ENCODE results near the gene CDH5.
"Not testable (repeated sequence)": the region's sequence is repeated elsewhere in the genome, so short reads cannot be mapped to it uniquely, and the experiment has no call there.

CDH5 gene, protein sequence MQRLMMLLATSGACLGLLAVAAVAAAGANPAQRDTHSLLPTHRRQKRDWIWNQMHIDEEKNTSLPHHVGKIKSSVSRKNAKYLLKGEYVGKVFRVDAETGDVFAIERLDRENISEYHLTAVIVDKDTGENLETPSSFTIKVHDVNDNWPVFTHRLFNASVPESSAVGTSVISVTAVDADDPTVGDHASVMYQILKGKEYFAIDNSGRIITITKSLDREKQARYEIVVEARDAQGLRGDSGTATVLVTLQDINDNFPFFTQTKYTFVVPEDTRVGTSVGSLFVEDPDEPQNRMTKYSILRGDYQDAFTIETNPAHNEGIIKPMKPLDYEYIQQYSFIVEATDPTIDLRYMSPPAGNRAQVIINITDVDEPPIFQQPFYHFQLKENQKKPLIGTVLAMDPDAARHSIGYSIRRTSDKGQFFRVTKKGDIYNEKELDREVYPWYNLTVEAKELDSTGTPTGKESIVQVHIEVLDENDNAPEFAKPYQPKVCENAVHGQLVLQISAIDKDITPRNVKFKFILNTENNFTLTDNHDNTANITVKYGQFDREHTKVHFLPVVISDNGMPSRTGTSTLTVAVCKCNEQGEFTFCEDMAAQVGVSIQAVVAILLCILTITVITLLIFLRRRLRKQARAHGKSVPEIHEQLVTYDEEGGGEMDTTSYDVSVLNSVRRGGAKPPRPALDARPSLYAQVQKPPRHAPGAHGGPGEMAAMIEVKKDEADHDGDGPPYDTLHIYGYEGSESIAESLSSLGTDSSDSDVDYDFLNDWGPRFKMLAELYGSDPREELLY

GRCh38 chr16:66366433-66367299, at the start of gene CDH5:
Gene CDH5, plus strand, starts transcription at chr16:66366691. Its CDS starts 12,647 bp downstream, at chr16:66379338.
- DNase-seq, result no peak

DNA sequence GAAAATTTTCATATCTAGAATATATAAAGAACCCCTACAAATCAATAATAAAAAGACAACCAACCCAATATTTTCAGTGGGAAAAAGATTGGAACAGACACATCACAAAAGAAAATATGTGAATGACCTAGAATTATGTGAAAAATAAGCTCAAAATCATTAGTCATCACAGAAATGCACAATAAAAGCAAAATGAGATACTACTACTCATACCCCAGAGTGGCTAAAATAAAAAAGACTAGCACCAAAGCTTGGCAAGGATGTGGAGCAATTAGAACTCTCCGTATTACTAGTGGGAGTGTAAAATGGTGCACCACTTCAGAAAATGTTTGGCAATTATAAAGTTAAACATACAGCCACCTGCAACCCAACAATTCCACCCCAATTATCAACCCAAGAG, 48.0 kb upstream of the CDH5 start:
- DNase-seq, result no peak

DNA sequence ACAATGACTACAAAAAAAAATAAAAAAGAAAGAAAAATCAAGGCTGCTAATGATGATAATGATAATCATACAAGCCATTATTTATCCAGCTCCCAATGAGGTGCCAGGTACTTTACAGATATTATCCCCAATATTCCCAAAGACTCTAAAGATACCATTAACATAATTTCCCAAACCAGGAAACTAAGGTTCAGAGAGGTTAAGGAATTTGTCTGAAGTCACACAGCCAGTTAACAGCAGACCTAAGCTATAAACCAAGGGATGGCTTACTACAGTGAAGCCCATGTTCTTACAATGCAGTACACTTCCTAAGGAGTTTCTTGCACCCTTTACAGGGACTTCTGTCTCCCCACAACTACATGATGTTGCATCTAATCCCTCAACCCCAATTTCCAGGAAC, 45.7 kb upstream of the CDH5 start:
- DNase-seq, result no peak

DNA sequence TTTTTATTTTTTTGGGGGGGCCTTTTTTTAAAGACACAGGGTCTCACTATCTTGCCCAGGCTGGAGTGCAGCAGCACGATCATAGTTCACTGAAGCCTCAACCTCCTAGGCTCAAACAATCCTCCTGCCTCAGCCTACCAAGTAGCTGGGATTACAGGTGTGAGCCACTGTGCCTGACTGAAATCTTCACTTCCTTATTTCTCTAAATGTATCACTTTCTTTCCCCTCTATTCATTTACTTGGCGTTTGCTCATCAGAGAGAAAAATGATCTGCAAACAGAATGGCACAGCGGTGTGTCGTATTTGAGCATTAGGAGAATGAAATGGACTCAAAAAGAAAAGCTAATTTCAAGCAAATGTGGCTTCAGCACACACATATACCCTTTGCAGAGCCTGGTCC, 44.3 kb upstream of the CDH5 start:
- DNase-seq, result no peak

DNA sequence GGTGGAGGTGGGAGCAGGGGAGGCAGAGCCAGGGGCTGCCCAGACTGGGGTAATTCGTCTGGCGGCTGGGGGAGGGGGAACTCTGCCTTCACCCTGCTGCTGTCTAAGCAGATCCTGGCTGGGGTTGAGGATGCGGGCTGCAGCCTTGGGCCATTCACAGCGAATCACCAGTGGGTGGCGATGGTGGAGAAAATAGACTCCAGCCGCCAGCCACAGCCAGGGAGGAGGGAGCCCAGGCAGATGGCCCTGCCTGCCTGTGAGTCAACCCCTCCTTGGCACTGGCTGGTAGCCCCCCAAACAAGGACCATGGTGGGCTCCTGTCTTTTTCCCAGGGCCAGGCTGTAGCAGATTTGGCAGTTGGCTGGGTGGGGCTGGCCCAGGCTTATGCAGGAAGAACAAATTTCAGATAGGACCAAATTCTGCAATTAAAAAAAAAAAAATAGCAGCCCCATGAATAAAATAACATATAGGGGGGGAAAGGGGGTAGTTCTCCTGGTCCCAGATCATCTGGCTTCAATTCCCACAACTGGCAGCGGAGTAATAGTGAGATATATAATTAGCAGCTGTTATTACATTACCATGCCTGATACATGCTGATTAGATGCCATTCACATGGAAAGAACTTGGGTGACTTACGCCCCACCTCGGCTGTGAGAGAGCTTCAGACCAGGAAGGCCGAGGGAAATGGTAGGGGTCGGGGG, 41.5 kb upstream of the CDH5 start:
- no peak for DNase-seq

DNA sequence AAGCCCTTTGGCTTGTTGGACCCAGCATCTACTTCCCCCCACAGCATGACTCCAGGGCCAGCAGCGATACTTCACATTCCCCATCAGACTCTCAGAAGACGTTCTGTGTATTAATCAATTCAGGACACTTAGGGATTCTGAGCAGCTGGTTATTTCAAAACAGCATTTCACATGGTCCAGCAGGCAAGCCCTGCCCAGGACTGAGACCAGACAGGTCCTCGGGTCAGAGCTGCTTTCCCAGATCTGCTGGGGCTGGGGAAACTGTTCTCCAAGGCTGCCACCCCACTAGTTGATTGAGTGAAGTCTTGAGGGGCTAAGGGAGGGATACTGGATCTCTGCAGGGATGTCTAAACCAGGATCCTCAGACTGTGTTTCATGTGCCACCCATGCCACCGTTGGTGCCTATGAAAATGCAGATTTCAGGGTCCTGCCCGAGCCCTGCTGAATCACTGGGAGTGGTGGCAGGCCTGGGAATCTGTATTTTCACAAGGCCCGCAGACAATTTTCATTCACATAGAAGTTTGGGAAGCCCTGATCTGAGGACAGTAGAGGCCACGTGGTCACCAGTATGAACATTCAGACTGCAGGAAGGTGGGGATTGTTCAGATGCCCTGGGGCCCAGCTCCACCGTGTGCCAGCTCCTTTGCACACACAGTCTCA, 40.6 kb upstream of the CDH5 start:
- no peak for DNase-seq

GRCh38 chr16:66326991-66327513, 39.4 kb upstream of the CDH5 start:
- no peak for DNase-seq

- DNase-seq, result no peak
These were observed 38.2 kb upstream of the CDH5 start for GRCh38 chr16:66328282-66328681.

GRCh38 chr16:66331464-66331863, 35.0 kb upstream of the CDH5 start:
- DNase-seq, result not testable (repeated sequence)

- no peak for DNase-seq
These were observed 33.6 kb upstream of the CDH5 start for GRCh38 chr16:66332634-66333610.

- DNase-seq, result no peak
These were observed 31.5 kb upstream of the CDH5 start for GRCh38 chr16:66334853-66335574.

DNA sequence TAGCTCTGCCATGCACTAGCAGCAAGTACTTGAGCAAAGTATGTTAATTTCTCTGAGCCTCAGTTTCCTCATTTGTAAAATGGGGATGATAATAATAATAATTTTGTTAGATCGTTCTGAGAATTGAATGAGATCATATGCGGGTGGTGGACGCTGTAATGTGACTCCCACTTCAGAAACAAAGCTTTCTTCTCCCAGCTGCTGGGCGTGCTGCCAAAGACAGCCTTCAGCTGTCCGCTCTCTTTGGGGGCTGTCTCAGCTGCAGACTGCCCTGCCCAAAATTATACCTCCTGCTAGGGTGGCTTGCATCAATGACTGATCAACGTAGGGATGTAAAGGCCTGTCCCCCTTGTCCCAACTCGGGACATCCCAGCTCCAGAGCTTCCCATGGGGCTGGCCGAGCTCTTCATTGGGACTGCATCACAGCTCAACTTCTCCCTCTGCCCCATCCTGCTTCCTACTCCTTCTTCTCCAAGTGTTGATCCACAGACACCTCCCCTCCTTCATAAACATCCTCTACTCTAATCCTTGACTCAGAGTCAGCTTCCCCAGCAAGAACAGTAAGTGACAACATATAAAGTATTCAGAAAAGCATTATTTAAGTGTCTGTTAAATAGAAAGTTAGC, 30.7 kb upstream of the CDH5 start:
- DNase-seq, result no peak

- no peak for DNase-seq
These were observed 28.9 kb upstream of the CDH5 start for GRCh38 chr16:66337463-66338188.

GRCh38 chr16:66342294-66342900, 24.1 kb upstream of the CDH5 start:
- DNase-seq, result peak; percentile 30

GRCh38 chr16:66344533-66345145, 21.9 kb upstream of the CDH5 start:
- no peak for DNase-seq

DNA sequence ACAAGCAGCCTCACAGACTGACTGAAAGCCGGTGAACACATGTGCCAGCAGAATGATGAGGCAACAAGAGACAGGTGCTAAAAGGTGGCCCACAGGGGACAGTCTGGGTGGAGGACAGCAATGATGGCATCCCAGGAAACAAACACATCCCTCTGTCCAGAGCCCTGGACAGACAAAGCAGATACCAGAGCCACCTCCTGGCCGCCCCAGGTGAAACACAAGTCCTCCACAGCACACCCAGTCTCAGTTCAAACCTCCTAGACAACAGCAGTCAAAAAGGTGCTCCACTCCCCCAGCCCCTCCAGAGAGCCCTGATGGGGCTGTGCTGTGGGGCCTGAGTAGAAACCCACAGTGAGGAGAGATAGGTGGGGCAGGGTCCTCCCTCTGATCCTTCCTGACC, 20.3 kb upstream of the CDH5 start:
- DNase-seq, result no peak

- DNase-seq, result no peak
These were observed 14.2 kb upstream of the CDH5 start for GRCh38 chr16:66352304-66352703.

DNA sequence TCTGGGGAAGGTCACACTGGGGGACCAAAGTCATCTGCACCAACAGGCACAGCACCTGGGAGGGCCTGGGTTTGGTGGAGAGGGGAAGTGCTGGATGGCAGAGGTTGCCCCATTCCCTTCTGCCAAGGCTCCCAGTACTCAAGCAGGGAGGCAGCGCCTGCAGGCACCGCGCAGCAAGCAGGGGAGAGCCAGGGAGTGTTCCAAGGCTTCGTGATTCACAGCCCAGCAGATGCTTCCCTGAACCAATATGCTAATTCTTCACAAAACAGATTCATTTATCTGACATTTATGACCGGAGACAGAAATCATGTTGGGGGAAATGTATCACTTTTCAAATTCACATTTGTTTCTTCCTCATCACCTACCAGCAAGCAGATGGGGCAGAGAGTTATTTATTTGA, 13.4 kb upstream of the CDH5 start:
- no peak for DNase-seq
